CD4-positive, alpha-beta memory T cell (primary cell): ENCODE data around the gene GDAP2. TPM values are rescaled to one million over a fixed set of nuclear protein-coding genes. Genes with fewer than 3 reads are reported as not detected.
A peak's percentile ranks its signal among the peaks of the same experiment; 100 is the strongest.

Experiments
- CTCF ChIA-PET: fragments of 350-600 bp; sonication (Branson Sonifier 250); formaldehyde crosslinking; loops from one replicate; lab custom pipeline; 2021; ENCODE audit warnings: inconsistent platforms; ENCODE audit not compliant: partially characterized antibody; lab: Charles Lee
- POLR2A ChIA-PET: fragments of 350-600 bp; sonication (Branson Sonifier 250); formaldehyde crosslinking; loops from one replicate; lab custom pipeline; 2021; ENCODE audit not compliant: partially characterized antibody; lab: Charles Lee
- DNase-seq, 5 donors: peaks; one replicate each; pipeline versions ENCODE4 v3.0.0 to v3.0.0-alpha.2; 2020 to 2022; ENCODE audit warnings: mixed read lengths in 1 of 5
- H3K27ac ChIP-seq: one replicate; pipeline ENCODE4 v1.7.0; 2013; ENCODE audit warnings: low read depth, low read length
- H3K27me3 ChIP-seq: 2 replicates; pipeline ENCODE4 v1.7.0; 2013; ENCODE audit warnings: mild to moderate bottlenecking, low read length, moderate library complexity; ENCODE audit not compliant: insufficient read depth
- H3K36me3 ChIP-seq: 2 replicates; pipeline ENCODE4 v1.7.0; 2013; ENCODE audit warnings: mild to moderate bottlenecking, low read length, moderate library complexity; ENCODE audit not compliant: insufficient read depth
- H3K4me1 ChIP-seq: 2 replicates; pipeline ENCODE4 v1.7.0; 2013; ENCODE audit warnings: mild to moderate bottlenecking, low read length, moderate library complexity; ENCODE audit not compliant: insufficient read depth
- H3K4me3 ChIP-seq, 2 donors: one replicate each; pipeline ENCODE4 v1.7.0; 2013; ENCODE audit warnings: low read length in 2 of 2, mild to moderate bottlenecking in 1 of 2
- H3K9me3 ChIP-seq, 2 donors: one replicate each; pipeline ENCODE4 v1.7.0; 2013; ENCODE audit warnings: low read length in 2 of 2, control low read depth in 1 of 2; ENCODE audit not compliant: control insufficient read depth in 1 of 2
- H3K27ac Mint-ChIP-seq, 7 donors: one replicate each; pipeline ENCODE4 v1.8.0; 2020 to 2021; ENCODE audit warnings: mixed read lengths in 7 of 7, mild to moderate bottlenecking in 6 of 7, inconsistent platforms in 3 of 7, moderate library complexity in 3 of 7
- H3K27me3 Mint-ChIP-seq, 2 donors: one replicate each; pipeline ENCODE4 v1.8.0; 2020 to 2021; ENCODE audit warnings: mixed read lengths in 2 of 2
- H3K36me3 Mint-ChIP-seq, 2 donors: one replicate each; pipeline ENCODE4 v1.8.0; 2020 to 2021; ENCODE audit warnings: mixed read lengths in 2 of 2, inconsistent platforms in 1 of 2, mild to moderate bottlenecking in 1 of 2
- H3K4me1 Mint-ChIP-seq, 4 donors: one replicate each; pipeline ENCODE4 v1.8.0; 2020 to 2021; ENCODE audit warnings: mixed read lengths in 4 of 4, mild to moderate bottlenecking in 1 of 4
- H3K4me3 Mint-ChIP-seq, 8 donors: one replicate each; pipeline ENCODE4 v1.8.0; 2020 to 2021; ENCODE audit warnings: mixed read lengths in 8 of 8, mild to moderate bottlenecking in 7 of 8, moderate library complexity in 6 of 8, inconsistent platforms in 3 of 8
- H3K9me3 Mint-ChIP-seq, 8 donors: one replicate each; pipeline ENCODE4 v1.8.0; 2020 to 2021; ENCODE audit warnings: mixed read lengths in 8 of 8, mild to moderate bottlenecking in 5 of 8, inconsistent platforms in 3 of 8, moderate library complexity in 1 of 8
- intact Hi-C: fragments of 100-400 bp; cut with micrococcal nuclease; formaldehyde crosslinking; loops from one replicate; pipeline ENCODE4 v1.15.1; 2023
- polyA plus RNA-seq, 2 donors: library from polyadenylated mRNA; unstranded; fragments of 300-500 nt; fragmentation: Illumina TruSeq; gene quantifications; one replicate each; pipeline ENCODE4 v1.2.3, GENCODE V29; 2021
- total RNA-seq, 2 experiments: library from RNA; stranded (reverse); gene quantifications; one replicate each; pipeline ENCODE4 v1.2.3, GENCODE V29; 2021

Gene GDAP2
- total and polyA plus RNA-seq, 4 experiments from 2014 or later, result 5.6 to 29.5 (median 20.1) TPM

DNA sequence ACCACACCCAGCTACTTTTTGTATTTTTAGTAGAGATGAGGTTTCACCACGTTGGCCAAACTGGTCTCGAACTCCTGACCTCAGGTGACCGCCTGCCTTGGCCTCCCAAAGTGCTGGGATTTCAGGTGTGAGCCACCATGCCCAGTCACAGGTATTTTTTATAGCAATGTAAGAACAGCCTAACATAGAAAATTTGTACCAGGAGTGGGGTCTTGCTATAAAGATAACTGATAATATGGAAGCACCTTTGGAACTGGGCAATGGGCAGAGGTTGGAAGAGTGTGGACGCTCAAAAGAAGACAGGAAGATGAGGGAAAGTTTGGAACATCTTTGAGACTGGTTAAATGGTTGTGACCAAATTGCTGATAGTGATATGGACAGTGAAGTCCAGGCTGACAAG, 99.2 kb downstream of the GDAP2 start:
- Histone ChIP-seq H3K27ac (no peak overlapping the region), H3K4me3 (no peak overlapping the region), H3K27me3 (no peaks in the 10 kb centered on the region), H3K4me1 (no peaks in the 10 kb centered on the region), H3K36me3 (no peaks in the 10 kb centered on the region), H3K9me3 (no peaks in the 10 kb centered on the region)
- H3K4me3 Mint-ChIP-seq, result no peak overlapping the region
- H3K36me3 Mint-ChIP-seq, result no peaks in the 10 kb centered on the region
- ChIA-PET POLR2A (no interaction called here), CTCF (no interaction called here)
- intact Hi-C loops, result no loop called here
- no peaks in the 10 kb centered on the region for H3K4me1 Mint-ChIP-seq
- H3K27me3 Mint-ChIP-seq, result peaks cover 5 to 16% of the 10 kb centered on the region in 2 donors
- peaks cover 0 to 23% (median 17%) of the 10 kb centered on the region in 8 donors for H3K9me3 Mint-ChIP-seq
- H3K27ac Mint-ChIP-seq, result no peak overlapping the region
- no peak for DNase-seq

GRCh38 chr1:117828201-117828600, 101.2 kb downstream of the GDAP2 start:
- no peaks in the 10 kb centered on the region for H3K27me3 ChIP-seq
- no peaks in the 10 kb centered on the region for H3K36me3 Mint-ChIP-seq
- no peaks in the 10 kb centered on the region for H3K9me3 ChIP-seq
- no peak for DNase-seq
- no peak overlapping the region for H3K27ac ChIP-seq
- H3K27me3 Mint-ChIP-seq, result peaks cover 8 to 24% of the 10 kb centered on the region in 2 donors
- peak overlapping the region in 1 of 7 donors; percentile 28 for H3K27ac Mint-ChIP-seq
- no peak overlapping the region for H3K4me3 Mint-ChIP-seq
- no peaks in the 10 kb centered on the region for H3K4me1 ChIP-seq
- intact Hi-C loops, result no loop called here
- POLR2A ChIA-PET, result no interaction called here
- peaks cover 0 to 23% (median 17%) of the 10 kb centered on the region in 8 donors for H3K9me3 Mint-ChIP-seq
- H3K4me1 Mint-ChIP-seq, result no peaks in the 10 kb centered on the region
- H3K36me3 ChIP-seq, result no peaks in the 10 kb centered on the region
- CTCF ChIA-PET, result no interaction called here
- H3K4me3 ChIP-seq, result no peak overlapping the region

DNA sequence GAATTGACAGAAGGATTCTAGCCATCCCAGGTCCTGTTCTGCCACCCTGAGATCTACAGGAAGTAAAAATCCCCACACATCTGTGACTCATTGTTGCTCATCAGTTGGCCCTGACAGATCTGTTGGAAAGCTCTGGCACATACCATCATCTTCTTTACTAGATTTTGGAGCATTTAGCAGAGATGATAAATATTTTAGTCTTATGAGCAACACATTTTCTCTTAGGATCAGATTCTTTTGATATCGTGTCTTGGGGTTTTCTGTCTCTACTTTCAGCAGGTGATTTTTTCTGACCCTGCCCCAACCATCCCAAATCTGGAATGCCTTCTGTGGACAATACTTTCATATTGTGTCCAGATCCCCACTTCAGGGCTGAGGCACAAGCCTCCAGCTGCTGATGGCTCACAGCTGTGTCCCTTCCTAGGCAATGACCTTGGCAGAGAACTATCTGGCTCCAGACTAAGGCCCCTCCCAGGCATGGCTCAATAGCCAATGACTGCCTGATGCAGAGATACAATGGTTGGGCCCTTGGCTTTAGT, 102.8 kb downstream of the GDAP2 start:
- Histone ChIP-seq H3K4me1 (no peaks in the 10 kb centered on the region), H3K9me3 (no peaks in the 10 kb centered on the region), H3K4me3 (no peak overlapping the region), H3K27ac (no peak overlapping the region), H3K36me3 (no peaks in the 10 kb centered on the region), H3K27me3 (no peaks in the 10 kb centered on the region)
- Mint-ChIP-seq H3K4me3 (no peak overlapping the region), H3K4me1 (no peaks in the 10 kb centered on the region), H3K9me3 (peaks cover 0 to 22% (median 9%) of the 10 kb centered on the region in 8 donors), H3K27me3 (peaks cover 8 to 23% of the 10 kb centered on the region in 2 donors), H3K27ac (no peak overlapping the region), H3K36me3 (no peaks in the 10 kb centered on the region)
- POLR2A ChIA-PET, result no interaction called here
- CTCF ChIA-PET, result no interaction called here
- DNase-seq, result no peak
- intact Hi-C loops, result no loop called here

DNA sequence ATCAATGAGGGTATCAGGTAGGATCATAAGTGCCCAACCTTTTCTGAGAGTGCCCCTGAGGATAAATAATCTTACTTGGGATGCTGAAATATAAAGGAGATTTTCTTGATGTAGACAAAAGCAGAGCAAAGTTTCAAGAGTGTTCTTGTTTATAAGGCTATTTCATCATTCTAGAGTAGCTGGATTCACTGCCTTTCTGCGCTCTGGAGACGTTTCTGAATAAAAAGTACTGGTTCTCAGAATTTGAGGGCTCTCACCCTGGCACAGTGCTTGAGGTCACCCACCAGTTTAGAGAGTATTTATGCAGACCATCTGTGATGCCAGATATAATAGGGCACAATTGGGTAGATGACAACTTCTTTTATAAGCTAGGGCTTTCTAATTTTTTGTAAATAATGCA, 103.3 kb downstream of the GDAP2 start:
- Mint-ChIP-seq H3K4me3 (no peak overlapping the region), H3K36me3 (no peaks in the 10 kb centered on the region), H3K27me3 (peaks cover 8 to 23% of the 10 kb centered on the region in 2 donors), H3K9me3 (peaks cover 0 to 26% (median 11%) of the 10 kb centered on the region in 8 donors), H3K4me1 (no peaks in the 10 kb centered on the region), H3K27ac (no peak overlapping the region)
- Histone ChIP-seq H3K27me3 (no peaks in the 10 kb centered on the region), H3K27ac (no peak overlapping the region), H3K36me3 (no peaks in the 10 kb centered on the region), H3K4me3 (no peak overlapping the region), H3K9me3 (no peaks in the 10 kb centered on the region), H3K4me1 (no peaks in the 10 kb centered on the region)
- intact Hi-C loops, result no loop called here
- ChIA-PET POLR2A (no interaction called here), CTCF (no interaction called here)
- DNase-seq, result no peak

DNA sequence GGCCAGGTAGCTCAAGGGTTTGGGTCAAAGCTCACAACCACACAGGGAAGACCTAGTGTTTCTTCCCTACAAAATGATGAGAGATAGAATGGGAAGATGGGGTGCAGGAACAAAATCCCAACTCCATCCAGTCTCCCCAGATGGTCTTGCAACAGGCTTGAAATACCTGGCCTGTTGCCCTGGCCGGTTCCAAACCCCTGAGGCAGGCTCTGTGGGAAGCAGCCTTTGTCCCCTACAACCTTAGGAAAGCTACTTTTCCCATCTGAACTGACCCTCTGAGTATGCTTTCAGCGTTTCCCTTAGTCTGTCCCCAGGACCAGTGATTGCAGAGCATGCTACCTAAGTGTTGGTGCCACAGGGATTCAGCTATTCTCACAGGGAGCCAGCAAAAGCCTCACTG, 104.0 kb downstream of the GDAP2 start:
- POLR2A ChIA-PET, result no interaction called here
- peaks cover 0 to 22% (median 10%) of the 10 kb centered on the region in 8 donors for H3K9me3 Mint-ChIP-seq
- H3K4me1 ChIP-seq, result no peaks in the 10 kb centered on the region
- no peaks in the 10 kb centered on the region for H3K27me3 ChIP-seq
- no peak overlapping the region for H3K27ac ChIP-seq
- no peaks in the 10 kb centered on the region for H3K36me3 Mint-ChIP-seq
- CTCF ChIA-PET, result no interaction called here
- DNase-seq, result no peak
- H3K36me3 ChIP-seq, result no peaks in the 10 kb centered on the region
- H3K27me3 Mint-ChIP-seq, result peaks cover 6 to 23% of the 10 kb centered on the region in 2 donors
- H3K9me3 ChIP-seq, result no peaks in the 10 kb centered on the region
- H3K4me3 Mint-ChIP-seq, result no peak overlapping the region
- no peaks in the 10 kb centered on the region for H3K4me1 Mint-ChIP-seq
- no peak overlapping the region for H3K4me3 ChIP-seq
- intact Hi-C loops, result no loop called here
- H3K27ac Mint-ChIP-seq, result no peak overlapping the region

GRCh38 chr1:117824616-117825015, 104.8 kb downstream of the GDAP2 start:
- Histone ChIP-seq H3K27me3 (no peaks in the 10 kb centered on the region), H3K4me3 (no peak overlapping the region), H3K27ac (no peak overlapping the region), H3K4me1 (no peaks in the 10 kb centered on the region), H3K36me3 (no peaks in the 10 kb centered on the region), H3K9me3 (no peaks in the 10 kb centered on the region)
- intact Hi-C loops, result no loop called here
- Mint-ChIP-seq H3K27ac (no peak overlapping the region), H3K36me3 (no peaks in the 10 kb centered on the region), H3K4me3 (no peak overlapping the region), H3K27me3 (peaks cover 6 to 23% of the 10 kb centered on the region in 2 donors), H3K4me1 (no peaks in the 10 kb centered on the region), H3K9me3 (peaks cover 0 to 19% (median 4%) of the 10 kb centered on the region in 8 donors)
- ChIA-PET POLR2A (no interaction called here), CTCF (no interaction called here)
- DNase-seq, result no peak

DNA sequence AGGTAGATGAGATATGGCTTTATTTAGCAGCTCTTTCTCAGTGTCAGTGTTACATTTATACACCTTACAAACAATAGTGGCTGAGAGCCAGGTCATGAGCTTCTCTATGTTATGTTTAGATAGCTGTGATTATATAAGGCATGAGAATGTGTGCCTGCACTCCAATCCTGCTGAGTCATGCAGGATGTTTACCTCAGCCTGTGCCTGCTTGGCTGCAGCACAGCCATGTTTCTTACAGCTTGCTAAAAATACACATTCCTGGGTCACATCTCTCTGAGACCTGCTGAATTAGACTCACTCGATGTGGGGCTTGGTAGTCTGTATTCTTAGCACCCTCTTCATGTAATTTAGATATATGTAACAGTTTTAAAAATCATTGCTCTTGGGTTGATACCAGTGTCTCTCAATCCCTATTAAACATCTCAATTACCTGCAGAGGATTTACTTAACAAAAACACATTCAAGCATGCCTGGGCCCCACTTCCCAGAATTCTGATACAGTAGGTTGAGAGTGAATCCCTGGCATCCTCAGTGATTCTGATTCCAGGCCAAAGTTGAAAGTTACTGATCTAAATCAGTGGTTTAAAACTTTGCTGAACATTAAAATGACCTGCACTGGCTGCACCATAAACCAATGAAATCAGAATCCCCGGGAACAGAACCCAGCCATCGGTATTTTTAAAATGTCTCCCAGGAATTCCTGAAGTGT, 107.5 kb downstream of the GDAP2 start:
- ChIA-PET CTCF (no interaction called here), POLR2A (no interaction called here)
- no peaks in the 10 kb centered on the region for H3K27me3 ChIP-seq
- Mint-ChIP-seq H3K4me3 (no peak overlapping the region), H3K9me3 (peaks cover 0 to 14% (median 2%) of the 10 kb centered on the region in 8 donors), H3K27ac (no peak overlapping the region), H3K27me3 (peaks cover 6 to 15% of the 10 kb centered on the region in 2 donors), H3K4me1 (no peaks in the 10 kb centered on the region), H3K36me3 (no peaks in the 10 kb centered on the region)
- no peak for DNase-seq
- H3K27ac ChIP-seq, result no peak overlapping the region
- H3K9me3 ChIP-seq, result no peaks in the 10 kb centered on the region
- intact Hi-C loops, result no loop called here
- no peaks in the 10 kb centered on the region for H3K4me1 ChIP-seq
- H3K36me3 ChIP-seq, result no peaks in the 10 kb centered on the region
- no peak overlapping the region for H3K4me3 ChIP-seq
